ENCODE data around the gene PREX1.
"Not testable (repeated sequence)": the region's sequence is repeated elsewhere in the genome, so short reads cannot be mapped to it uniquely, and the experiment has no call there.

PREX1 gene

DNA sequence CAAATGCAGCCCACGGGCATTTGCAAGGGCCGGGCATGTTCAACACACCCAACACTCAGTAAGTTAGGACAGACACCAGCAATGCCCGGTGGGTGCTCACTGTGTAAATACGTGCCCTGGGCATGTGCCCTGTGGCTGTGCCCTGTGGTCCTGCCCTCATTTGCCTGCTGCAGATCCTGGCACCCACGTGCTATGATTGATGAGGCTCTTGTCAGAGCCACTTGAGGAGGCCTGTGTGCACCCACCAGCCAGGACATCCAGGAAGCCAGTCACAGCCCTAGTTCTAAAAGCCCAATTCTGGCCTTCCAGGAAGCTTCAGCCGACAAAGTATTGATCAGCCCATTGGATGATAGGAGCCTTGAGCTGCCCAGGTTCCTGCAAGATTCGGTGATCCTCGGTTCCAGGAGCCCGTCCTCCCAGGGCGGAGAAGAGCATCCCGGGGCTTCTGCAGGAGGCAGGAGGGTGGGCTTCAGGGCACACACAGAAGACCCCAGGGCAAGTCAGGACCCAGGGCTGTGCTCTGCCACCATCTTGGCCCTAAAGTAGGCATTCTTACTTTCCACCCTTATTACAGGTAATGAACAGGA lies 223.9 kb downstream of the PREX1 start:
- no peak for DNase-seq (ENCODE audit: low read depth)

- DNase-seq (ENCODE audit: low read depth): no peak
Observed at GRCh38 chr20:48603116-48603818, 224.5 kb downstream of the PREX1 start.

- DNase-seq (ENCODE audit: low read depth): no peak
Observed at GRCh38 chr20:48601798-48602197, 226.0 kb downstream of the PREX1 start.

DNA sequence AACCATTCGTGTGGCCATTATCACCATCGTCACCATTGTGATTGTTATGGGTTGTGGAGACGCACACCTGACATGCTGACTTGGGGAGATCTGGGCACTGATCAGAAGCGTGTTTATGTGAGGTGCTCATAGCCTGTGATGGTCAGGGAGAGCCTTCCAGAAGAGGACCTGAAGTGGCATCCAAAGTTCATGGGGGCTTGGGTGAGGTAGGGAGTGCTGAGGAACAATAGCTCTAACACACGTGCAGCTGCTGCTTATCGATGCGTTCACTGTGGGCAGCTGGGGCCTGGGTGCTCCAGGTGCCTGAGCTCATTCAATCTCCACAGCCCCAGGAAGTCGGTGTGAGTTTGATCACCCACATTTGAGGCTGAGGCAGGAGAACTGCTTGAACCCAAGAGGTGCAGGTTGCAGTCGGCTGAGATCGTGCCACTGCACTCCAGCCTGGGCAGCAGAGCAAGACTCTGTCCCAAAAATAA lies 227.3 kb downstream of the PREX1 start:
- DNase-seq (ENCODE audit: low read depth): no peak

DNA sequence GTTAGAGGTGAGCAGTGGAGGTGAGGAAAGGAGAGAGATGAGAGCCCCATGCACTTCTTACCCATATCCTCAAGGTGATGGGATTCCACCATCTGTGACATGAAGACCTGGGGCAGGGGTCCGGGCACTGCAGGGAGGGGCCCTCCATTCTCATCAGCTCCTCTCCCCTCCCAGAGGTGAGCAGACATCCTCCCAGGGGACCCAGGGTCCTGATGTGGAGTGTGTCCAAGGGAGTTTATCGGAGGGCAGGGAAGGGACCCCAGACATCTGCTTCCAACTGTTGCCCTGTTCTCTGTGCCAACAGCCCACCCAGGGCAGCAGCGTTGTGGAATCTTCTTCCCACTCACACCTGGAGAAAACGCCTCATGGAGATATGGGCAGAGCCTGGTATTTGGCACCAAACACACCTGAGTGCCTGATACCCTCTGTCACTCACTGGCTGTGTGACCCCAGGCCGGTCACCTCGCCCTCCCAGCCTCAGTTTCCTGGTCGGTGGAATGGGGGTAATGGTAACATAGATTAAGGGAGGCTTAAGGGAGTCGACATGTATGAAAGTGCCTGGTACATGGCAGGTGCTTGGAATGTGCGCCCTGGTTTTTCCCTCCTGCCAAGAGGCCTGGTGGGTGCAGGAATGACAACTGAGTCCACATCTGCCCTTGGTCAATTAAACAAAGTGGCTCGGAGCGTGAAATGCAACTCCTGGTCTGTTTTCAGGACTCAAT lies 227.9 kb downstream of the PREX1 start:
- no peak for DNase-seq (ENCODE audit: low read depth)

DNA sequence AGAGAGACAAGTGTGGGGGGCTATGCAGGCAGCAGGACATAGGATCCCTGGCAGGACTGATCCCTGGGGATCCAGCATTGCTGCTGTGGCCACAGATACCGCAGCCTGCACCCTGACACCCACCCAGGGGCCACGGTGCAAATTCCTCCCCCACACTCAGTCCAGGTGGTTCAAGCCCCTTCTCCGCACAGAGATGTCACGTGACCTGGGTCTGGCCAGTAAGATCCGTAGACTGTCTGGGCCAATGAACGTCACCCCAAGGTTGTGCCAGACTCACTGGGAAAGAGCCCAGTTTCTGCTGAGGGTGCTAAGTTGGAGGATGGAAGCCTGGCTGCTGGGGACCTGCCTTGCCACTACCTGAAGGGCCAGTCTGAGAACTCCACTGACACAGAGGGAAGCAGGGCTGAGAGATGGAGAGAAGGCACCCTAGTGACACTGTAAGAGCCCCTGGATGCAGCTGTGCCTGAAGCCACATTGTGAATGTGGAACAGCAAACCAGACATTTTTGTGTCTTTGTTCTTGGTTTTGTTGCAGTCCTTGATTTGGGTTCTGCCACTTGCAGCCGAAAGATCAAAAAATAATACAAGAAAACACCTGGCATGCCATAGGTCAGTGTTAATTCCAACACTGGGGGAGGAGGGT lies 228.6 kb downstream of the PREX1 start:
- DNase-seq (ENCODE audit: low read depth): no peak

DNA sequence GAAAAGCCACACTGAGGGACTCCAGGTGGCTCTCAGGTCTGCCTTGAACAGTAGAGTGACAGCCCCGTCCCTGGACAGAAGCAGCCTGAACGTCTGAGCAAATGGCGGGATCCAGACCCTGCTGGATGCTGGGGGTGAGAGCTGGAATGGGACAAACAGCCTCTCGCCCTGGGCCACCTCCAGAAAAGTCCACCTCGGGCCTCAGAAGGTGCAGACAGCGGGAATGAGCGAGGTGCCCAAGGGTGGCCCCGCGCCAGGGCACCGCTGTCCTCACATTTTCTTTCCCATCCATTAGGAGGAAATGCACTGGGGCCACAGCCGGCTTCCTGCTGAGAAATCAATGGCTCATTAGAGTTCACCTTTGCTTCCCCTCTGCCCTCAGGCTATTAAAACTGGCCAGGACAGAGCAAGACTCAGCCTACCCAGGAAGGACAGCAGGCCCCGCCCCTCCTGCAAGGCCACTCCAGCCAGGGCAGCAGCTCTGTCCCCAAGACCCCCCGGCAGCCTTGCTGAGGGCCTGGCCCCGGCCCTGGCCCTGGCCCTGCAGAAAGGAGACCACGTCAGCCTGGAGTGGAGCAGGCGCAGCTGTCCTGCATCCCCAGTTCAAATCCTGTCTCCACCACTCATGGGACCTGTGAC lies 229.4 kb downstream of the PREX1 start:
- DNase-seq (ENCODE audit: low read depth): not testable (repeated sequence)

GRCh38 chr20:48597521-48598302 lies 230.1 kb downstream of the PREX1 start:
- DNase-seq (ENCODE audit: low read depth): no peak

- no peak for DNase-seq (ENCODE audit: low read depth)
Observed at GRCh38 chr20:48596334-48596898, 231.4 kb downstream of the PREX1 start.

DNA sequence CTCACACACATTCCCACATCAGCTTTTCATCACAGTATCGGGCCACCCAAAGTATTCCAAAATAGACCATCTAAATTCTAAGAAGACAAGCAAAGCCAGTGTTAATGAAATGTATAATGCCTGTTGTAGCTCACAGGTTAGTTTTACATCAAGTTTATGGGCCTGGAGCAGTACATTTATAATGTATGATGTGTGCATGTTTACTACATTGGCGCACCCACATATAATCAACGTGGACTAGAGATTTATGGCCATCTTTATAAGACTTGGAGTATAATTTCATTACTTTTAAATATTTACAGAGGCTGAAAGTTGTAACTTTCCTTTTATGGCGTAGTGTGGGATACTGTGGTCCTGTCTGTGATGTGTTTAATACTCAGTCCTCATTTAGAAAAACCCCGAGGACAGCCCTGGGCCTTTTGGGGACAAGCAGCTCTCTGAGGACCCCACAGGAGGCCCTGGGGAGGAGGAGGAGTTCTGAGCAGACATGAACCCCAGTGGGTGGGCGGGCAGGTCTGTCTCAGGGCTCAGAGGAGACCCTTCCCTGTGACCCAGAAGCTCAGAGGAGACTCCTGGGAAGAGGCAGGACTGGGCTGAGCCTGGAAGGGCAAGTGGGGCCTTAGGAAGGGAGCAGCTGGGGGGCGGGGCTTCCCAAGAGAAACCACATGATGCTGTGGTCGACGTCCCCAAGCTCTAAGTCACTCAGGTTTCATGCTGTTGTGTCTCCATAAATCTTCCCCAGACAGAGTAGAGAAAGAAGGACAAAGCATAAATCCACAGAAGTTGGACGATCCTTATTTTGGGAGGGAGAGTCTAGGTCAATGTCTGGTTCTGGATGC lies 232.1 kb downstream of the PREX1 start:
- no peak for DNase-seq (ENCODE audit: low read depth)

DNA sequence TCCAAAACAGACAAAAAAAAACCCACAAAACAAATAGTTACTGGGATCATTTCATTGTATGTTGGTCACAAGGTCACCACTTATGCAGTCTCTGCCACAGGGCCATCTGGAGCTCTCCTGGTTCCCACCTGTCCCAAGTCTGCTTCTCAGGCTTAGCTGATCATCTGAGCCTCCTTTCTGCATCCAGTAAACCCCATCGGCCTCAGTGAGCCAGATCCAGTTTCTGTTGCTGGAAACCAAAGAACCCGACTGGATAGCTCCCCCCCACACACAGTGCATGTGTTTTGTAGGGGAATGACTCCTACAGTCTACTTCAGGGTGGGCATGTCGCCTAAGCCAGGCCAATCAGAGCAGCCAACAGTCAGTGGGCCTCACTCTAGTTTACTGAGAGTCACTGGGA lies 233.3 kb downstream of the PREX1 start:
- DNase-seq (ENCODE audit: low read depth): no peak

- DNase-seq (ENCODE audit: low read depth): no peak
Observed at GRCh38 chr20:48592107-48592940, 235.5 kb downstream of the PREX1 start.

DNA sequence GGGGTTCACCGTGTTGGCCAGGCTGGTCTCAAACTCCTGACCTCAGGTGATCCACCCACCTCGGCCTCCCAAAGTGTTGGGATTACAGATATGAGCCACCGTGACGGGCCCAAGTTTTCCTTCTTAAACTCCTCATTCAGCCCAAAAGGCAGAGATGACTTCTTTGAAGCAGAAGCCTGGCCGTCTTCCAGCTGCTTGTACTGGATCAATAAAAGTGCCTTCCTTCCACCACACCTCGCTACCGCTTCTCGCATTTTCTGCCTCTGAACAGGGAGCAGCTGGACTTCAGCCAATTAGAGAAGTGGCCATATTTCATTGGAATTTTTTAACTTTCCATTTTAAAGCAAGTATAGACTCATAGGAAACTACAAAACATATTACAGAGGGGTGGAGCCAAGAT lies 241.1 kb downstream of the PREX1 start:
- no peak for DNase-seq (ENCODE audit: low read depth)

DNA sequence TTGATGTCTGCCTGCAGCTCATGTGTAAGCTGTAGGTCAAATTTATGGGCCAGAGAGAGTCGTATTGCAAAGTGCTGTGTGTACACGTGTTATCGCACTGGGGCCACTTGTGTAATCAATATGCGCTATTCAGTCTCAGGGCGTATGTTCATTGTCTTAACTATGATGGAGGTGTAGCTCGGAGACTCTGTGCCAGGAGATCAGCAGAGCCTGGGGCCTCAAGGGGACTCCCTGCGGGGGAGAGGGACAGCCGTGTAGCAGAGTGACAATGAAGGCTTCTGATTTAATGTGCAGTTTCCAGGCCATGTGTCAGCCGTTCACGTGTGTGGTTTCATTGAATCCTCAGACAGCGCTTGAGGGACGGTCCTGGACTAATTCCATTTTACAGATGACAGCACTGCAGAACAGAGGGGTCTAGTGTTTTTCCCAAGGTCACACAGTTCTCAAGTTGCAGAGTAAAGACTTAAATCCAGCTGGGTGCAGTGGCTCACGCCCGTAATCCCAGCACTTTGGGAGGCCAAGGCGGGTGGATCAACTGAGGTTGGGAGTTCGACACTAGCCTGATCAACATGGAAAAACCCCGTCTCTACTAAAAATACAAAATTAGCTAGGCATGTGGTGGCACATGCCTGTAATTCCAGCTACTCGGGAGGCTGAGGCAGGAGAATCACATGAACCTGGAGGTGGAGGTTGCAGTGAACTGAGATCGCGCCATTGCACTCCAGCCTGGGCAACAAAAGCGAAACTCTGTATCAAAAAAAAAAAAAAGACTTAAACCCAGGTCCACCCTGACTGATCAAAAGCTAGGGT lies 242.5 kb downstream of the PREX1 start:
- DNase-seq (ENCODE audit: low read depth): no peak

- no peak for DNase-seq (ENCODE audit: low read depth)
Observed at GRCh38 chr20:48584391-48585060, 243.3 kb downstream of the PREX1 start.

DNA sequence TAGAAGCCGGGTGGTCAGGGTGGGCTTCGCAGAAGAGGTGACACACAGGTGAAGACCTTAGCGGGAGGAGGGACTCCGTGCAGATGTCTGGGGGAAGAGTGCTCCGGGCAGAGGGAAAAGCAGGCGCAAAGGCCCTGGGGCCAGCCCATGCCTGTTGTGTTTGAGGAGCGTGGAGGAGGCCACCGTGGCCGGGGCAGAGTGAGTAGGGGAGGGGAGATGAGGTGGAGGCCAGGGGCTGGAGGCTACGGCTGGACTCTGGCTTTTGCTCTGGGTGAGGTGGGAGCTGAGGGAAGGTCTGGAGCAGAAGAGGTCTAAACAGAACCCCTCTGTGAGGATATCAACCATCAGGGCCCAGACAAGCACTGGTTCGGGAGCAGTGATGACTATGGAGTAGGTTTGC lies 244.0 kb downstream of the PREX1 start:
- DNase-seq (ENCODE audit: low read depth): no peak

- DNase-seq (ENCODE audit: low read depth): no peak
Observed at GRCh38 chr20:48583171-48583570, 244.6 kb downstream of the PREX1 start.

- DNase-seq (ENCODE audit: low read depth): no peak
Observed at GRCh38 chr20:48582673-48582985, 245.2 kb downstream of the PREX1 start.

All from activated T-cell treated with anti-CD3 and anti-CD28 coated beads for 1 hour (primary cell).